NB4 (cell line): ENCODE data around the gene ZNF417.

Experiments used
- CTCF ChIP-seq: IDR thresholded peaks from one replicate; pipeline ENCODE4 v1.5.1; 2012; ENCODE audit warnings: low read depth, low read length
- MAX ChIP-seq: IDR thresholded peaks from 2 replicates; pipeline ENCODE4 v1.6.1; 2011; ENCODE audit warnings: low read depth, low read length
- MYC ChIP-seq: IDR thresholded peaks from 2 replicates; pipeline ENCODE4 v1.6.1; 2011; ENCODE audit warnings: low read depth, low read length
- POLR2A ChIP-seq: IDR thresholded peaks from 2 replicates; pipeline ENCODE4 v1.6.1; 2011; ENCODE audit warnings: mild to moderate bottlenecking; ENCODE audit not compliant: insufficient read length; ENCODE audit errors: extremely low read depth

GRCh38 chr19:57947419-57948134 is 31.2 kb upstream of the ZNF417 start, which contains the start of gene ZNF256:
- TF ChIP-seq CTCF: no peak
- TF ChIP-seq MYC: no peak
- TF ChIP-seq POLR2A: no peak
- no peak for TF ChIP-seq MAX
